Kidney tubule cell (primary cell): ENCODE results near the gene TCF15.

Experiments
- DNase-seq: peaks from one replicate; pipeline ENCODE4 v3.0.0-alpha.2; 2018; ENCODE audit warnings: low spot score

TCF15 gene

GRCh38 chr20:611047-611842, 1.1 kb upstream of the TCF15 start:
- DNase-seq = no peak

GRCh38 chr20:609371-609964, 641 bp downstream of the TCF15 start:
- no peak for DNase-seq

DNA sequence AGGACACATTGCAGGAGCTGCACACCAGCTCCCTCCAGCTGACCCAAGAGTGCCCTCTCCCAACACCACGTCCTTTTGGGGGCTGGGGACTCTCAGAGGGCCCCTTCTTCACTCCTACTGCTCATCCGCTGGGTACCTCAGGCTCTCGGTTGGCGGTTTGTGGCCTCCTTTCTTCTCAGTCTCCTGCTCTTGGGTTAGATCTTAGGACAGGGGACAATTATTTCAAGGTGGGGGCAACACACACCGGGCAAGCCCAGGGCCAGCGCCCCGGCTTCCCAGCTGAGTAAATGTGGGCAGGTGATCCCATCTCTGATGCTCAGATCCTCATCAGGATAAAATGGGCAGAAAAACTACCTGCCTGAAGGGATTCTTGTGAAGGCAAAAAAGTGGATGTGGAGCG, 1.1 kb downstream of the TCF15 start:
- DNase-seq = no peak

GRCh38 chr20:607476-607875, 2.6 kb downstream of the TCF15 start:
- no peak for DNase-seq

DNA sequence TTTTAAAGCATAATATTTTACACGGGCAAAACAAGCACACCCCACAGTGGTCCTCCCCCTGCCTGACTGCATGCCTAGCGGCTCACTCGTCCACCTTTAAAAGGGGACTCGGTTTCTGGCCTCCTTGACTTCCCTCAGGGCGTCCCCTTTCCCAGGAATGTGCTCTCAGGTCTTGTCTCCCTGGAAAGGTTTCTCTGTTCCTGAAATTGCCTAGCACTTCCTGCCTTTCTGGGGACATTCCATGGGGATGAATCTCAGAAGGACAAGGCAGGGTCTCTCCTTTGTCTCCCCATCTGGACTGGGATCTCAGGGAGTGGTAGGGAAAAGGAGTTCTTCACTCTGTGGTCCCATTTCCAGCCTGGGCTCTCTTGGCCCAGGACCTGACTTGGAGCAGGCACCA, 4.9 kb downstream of the TCF15 start:
- DNase-seq = peak; percentile 35

- no peak for DNase-seq
These were observed 6.9 kb downstream of the TCF15 start for GRCh38 chr20:603116-603640.

DNA sequence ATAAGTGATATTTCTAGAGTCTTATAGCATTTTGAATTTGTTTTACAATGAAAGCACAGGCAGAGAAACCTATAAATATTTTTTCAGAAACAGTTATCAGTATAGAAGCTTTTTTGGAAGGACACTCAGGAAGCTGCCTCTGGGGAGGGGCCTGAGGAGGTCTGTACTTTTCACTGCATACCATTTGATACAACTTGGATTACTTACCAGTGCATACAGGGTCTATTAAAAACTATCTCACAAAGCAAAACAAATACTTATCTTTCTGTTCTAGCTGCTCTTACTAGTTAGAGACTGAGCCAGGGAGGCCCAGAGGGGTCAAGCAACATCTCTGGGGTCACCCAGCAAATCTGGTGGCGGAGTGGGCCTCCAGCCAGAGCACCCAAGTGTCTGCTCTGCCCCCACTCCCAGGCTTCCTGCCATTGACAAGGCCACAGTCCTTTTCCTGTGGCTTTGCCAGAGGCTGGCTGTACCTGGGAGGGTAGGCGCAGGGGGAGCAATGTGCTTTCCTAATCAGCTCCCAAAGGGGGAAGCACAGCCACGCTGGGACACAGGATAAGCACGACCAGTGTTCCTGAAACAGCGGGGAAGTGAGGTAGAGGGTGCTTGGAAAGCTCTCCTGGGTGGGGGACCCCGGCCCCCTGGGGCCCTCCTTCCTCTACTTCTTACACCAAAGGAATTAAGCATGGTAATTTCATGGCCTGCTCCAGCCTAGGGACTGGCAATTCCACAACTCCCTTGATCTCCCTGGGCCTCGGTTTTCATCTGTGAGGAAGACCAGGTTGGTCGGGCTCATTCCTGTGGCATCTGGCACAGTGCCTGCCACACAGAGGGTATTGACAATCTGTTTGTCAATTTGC, 7.8 kb downstream of the TCF15 start:
- DNase-seq = no peak

DNA sequence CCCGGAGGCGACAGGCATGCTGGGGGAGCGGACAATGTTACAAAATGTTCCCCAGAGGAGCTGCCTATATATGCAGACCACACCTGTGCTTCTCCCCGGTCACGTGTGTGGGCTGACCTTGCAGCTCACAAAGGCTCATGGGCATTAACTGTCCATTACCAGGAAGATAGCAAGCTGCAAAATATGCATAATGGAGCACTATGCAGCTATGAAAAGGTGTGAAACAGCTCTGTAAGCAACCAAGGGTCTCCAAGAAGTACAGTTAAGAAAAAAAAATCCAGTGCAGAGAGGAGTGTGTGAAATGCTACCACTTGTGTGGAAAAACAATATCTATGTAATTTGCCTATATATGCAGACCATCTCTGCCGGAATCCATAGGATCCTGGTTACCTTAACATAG, 9.4 kb downstream of the TCF15 start:
- DNase-seq = no peak

GRCh38 chr20:600141-600540, 10.0 kb downstream of the TCF15 start:
- no peak for DNase-seq

- no peak for DNase-seq
These were observed 11.8 kb downstream of the TCF15 start for GRCh38 chr20:598133-598850.

DNA sequence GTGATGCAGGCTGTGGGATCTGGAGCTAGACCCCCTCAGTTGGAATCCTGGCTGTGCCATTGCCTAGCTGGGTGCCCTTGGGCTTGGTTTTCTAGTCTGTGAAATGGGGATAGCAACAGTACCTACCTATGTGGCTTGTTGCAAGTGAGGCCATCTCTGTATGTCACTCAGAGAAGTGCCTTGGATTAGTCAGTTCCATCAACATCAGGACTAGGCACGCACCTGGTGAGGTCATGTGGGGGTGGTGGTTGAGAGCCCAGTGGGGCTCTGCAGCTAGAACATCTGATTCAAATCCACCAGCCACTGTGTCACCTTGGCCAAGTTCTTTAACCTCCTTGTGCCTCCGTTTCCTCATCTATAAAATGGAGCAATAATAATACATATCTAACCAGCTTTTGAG, 12.5 kb downstream of the TCF15 start:
- DNase-seq = no peak

DNA sequence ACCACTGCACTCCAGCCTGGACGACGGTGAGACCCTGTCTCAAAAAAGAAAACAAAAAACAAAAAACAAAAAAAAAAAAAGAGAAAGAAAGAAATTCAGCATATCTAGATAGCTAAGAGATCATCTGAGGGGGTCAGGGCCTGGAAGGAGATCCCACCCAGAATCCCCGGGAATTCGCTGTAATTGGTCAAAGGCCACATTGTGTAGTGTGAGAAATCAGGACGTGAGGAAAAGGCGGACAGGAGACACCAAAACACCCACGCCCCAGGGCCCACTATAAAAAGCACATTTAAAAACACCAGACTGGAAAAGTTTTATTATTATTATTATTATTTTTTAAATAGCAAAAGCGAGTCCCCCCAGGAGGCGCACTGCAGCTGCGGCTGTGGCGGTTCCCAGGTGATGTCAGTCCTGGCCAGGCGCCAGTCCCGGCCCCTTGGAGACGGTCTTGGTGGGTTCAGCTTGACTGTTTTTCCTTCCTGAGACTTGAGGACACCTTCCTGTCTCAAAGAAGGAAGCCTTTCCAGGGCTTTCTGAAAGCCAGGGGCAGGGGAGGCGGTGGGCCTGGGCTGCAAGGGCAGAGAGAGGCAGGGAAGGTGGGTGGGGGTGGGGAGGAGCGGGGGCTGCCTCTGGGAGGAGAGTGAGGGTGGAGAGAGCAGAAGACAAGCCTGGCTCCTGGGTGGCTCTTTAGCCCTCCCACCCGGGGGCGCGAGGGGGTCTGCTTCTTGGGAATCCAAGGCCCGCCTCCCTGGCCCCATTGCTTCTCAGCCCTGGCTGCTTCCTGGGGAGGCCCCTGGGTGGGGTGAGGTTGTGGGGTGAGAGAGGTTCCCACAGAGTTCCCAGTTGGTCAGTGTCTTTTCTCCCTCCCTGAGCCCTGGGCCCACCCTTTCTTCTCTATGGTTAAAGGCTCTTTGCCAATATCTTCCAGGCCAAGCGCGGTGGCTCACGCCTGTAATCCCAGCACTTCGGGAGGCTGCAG, 14.5 kb downstream of the TCF15 start:
- no peak for DNase-seq

DNA sequence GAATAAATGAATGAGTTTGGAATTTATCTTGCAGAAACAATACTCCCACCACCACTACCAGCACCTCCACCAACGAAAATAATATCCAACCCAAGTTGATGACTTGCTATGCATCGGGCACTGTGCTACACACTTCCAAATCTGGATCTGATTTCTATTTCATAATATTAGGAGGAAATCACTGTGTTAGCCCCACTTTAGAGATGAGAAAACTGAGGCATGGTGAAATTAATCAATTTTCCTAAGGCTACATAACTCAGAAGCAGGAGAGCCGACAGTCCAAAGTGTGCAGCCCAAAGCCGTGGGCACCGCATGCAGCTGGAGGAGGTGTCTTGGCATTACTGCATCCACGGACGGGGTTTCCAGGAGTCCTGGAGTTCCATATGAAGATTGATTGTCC, 17.6 kb downstream of the TCF15 start:
- DNase-seq = no peak

DNA sequence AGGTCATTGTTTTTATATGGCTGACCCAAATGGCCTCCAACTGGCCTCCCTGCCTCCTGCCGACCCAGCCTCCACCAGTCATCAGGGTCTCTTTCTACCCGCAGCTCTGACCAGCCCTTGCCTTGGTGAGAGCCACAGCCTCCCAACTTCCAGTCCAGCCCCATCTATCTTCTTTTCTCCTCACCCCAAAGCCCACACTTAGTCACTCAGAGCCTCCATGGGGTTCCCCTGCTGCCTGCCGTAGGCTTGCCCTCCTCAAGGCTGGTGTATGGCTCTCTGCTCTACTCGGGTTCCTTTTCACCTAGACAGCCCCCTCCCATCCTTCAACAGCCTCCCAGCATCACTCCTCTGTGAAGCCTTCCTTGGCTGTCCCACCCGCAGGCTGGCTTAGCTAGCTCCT, 18.2 kb downstream of the TCF15 start:
- DNase-seq = no peak

DNA sequence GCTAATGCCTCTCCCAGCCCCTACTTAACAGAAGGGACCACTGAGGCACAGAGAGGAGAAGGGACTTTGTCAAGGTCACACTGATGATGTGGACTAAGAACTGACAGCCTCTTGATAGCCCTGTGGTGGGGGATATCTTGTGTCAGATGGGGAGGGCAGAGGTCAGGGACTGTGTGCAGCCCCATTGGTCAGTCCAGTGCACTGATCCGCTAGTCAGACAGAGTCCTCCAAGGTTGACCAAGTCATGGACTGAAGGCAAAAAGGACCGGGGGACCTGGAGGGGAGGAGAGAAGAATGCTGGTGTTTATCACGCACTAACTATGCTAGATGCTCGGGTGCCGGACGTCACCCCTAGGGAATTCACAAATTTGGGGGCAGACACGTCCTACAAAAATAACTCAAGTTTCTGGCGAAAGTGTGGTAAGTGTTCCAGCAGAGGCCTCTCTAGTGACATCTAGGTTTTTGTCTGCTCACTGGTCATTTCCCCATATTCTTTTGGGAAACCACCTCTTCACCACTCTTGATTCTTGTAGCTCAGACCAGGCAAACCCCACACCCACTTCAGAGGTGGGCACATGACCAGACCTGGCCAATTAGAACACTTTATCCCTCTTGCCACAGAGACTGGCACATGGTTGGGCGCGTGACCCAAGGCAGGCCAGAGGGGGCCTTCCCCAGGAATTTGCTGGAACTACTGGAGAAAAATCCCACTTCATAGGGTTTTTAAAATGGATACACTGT, 21.0 kb downstream of the TCF15 start:
- no peak for DNase-seq

- DNase-seq = no peak
These were observed 21.6 kb downstream of the TCF15 start for GRCh38 chr20:588476-588875.

DNA sequence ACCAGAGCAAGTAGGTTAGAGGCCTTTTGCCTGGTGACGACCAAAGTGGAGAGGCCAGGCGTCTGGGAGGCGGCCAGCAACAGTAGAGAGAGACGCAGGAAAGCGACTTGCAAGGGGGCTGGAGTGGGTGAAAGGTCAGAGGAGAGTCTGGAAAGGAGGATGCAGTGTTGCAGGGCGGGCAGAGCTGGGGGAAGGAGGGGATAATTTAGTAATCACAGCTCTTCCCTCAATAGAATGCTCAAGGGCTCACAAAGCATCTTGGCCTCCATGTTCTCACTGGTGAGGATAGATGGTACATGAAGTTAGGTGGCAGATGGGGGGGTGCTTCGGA, 25.2 kb downstream of the TCF15 start:
- no peak for DNase-seq

- DNase-seq = no peak
These were observed 25.7 kb downstream of the TCF15 start for GRCh38 chr20:584161-584970.

DNA sequence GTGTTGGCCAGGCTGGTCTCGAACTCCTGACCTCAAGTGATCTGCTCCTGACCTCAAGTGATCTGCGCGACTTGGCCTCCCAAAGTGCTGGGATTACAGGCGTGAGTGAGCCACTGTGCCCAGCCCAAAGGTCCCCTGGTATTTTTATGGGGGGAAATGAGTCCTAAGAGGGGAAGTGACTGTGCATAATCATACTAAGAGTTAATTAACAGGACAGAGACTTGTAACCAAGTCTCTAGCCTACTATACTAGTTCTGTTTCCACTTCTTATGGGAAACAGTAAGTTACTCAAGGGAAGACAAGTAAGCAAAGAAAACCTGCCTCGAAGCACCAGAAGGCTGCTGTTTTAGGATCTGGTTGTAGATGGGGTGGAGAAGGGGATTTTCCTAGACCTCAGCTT, 27.9 kb downstream of the TCF15 start:
- DNase-seq = no peak
